HUES48 (cell line): ENCODE data around the gene ITPK1.
"Not testable (repeated sequence)": the region's sequence is repeated elsewhere in the genome, so short reads cannot be mapped to it uniquely, and the experiment has no call there.

Source experiments
- H3K27ac ChIP-seq: one replicate; pipeline ENCODE4 v1.7.0; 2013; ENCODE audit warnings: low read depth, low read length, inconsistent platforms
- H3K27me3 ChIP-seq: 2 replicates; pipeline ENCODE4 v1.6.1; 2013; ENCODE audit warnings: mild to moderate bottlenecking, low read length; ENCODE audit not compliant: control insufficient read depth, insufficient read depth
- H3K36me3 ChIP-seq: 2 replicates; pipeline ENCODE4 v1.6.1; 2013; ENCODE audit warnings: low read length; ENCODE audit not compliant: control insufficient read depth, insufficient read depth
- H3K4me1 ChIP-seq: 2 replicates; pipeline ENCODE4 v1.6.1; 2013; ENCODE audit warnings: mild to moderate bottlenecking, low read length; ENCODE audit not compliant: control insufficient read depth, insufficient read depth
- H3K4me3 ChIP-seq: 2 replicates; pipeline ENCODE4 v1.5.1; 2013; ENCODE audit warnings: mild to moderate bottlenecking, low read depth, low read length
- H3K9ac ChIP-seq: 2 replicates; pipeline ENCODE4 v1.6.1; 2013; ENCODE audit warnings: mild to moderate bottlenecking, low read depth, low read length, moderate library complexity
- H3K9me3 ChIP-seq: 2 replicates; pipeline ENCODE4 v1.6.1; 2013; ENCODE audit warnings: low read length; ENCODE audit not compliant: control insufficient read depth, insufficient read depth

The ITPK1 gene

GRCh38 chr14:93064411-93065271, 51.1 kb downstream of the ITPK1 start:
- Histone ChIP-seq H3K4me1 (peaks cover 6% of the 10 kb centered on the region; the same call in 1 of the 2 replicates), H3K27ac (no peak overlapping the region), H3K27me3 (no peaks in the 10 kb centered on the region), H3K4me3 (no peak overlapping the region), H3K9ac (no peak overlapping the region), H3K36me3 (peaks cover 5% of the 10 kb centered on the region; the same call in 1 of the 2 replicates), H3K9me3 (no peaks in the 10 kb centered on the region)

DNA sequence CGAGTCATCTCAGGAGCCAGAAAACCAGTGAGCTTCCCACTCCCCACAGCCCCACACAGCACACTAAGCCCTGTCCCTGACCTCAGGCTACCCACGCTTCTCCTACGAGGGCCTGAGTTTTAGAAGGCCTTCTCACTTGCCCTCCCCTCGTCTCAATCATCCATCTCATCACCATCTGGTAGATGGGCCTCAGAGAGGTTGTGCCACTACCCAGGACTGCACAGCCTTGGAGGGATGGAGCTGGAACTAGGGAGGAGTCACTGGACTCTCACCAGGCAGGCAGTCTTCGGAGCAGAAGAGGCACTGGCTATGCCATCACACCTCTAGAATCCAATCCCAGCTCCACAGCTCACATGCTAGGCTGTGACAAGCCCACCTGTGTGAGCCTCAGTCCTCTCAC, 52.3 kb downstream of the ITPK1 start:
- no peak overlapping the region for H3K27ac ChIP-seq

GRCh38 chr14:93062890-93063289, 52.8 kb downstream of the ITPK1 start:
- Histone ChIP-seq H3K27me3 (no peaks in the 10 kb centered on the region), H3K4me1 (peaks cover 6% of the 10 kb centered on the region; the same call in 1 of the 2 replicates), H3K36me3 (peaks cover 5% of the 10 kb centered on the region; the same call in 1 of the 2 replicates), H3K9ac (no peak overlapping the region), H3K9me3 (no peaks in the 10 kb centered on the region), H3K4me3 (no peak overlapping the region), H3K27ac (no peak overlapping the region)

More for the DNA sequence above, 52.3 kb downstream of the ITPK1 start:
- Histone ChIP-seq H3K9me3 (no peaks in the 10 kb centered on the region), H3K4me1 (peaks cover 6% of the 10 kb centered on the region; the same call in 1 of the 2 replicates), H3K9ac (no peak overlapping the region), H3K27me3 (no peaks in the 10 kb centered on the region), H3K36me3 (peaks cover 5% of the 10 kb centered on the region; the same call in 1 of the 2 replicates), H3K4me3 (no peak overlapping the region)

DNA sequence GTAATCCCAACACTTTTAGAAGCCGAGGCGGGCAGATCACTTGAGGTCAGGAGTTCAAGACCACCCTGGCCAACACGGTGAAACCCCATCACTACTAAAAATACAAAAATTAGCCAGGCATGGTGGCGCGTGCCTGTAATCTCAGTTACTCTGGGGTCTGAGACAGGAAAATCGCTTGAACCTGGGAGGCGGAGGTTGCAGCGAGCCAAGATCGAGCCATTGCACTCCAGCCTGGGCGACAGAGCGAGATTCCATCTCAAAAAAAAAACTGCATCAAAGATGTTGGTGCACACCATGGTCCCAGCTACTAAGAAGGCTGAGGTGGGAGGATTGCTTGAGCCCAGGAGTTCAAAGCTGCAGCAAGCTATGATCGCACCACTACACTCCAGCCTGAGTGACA, 53.7 kb downstream of the ITPK1 start:
- not testable (repeated sequence) for H3K36me3 ChIP-seq, H3K27me3 ChIP-seq, H3K27ac ChIP-seq, H3K4me1 ChIP-seq, H3K9me3 ChIP-seq, H3K4me3 ChIP-seq, H3K9ac ChIP-seq

- Histone ChIP-seq H3K36me3 (no peaks in the 10 kb centered on the region), H3K27me3 (no peaks in the 10 kb centered on the region)
Measured at GRCh38 chr14:93061380-93062012, 54.2 kb downstream of the ITPK1 start.

GRCh38 chr14:93060841-93061240, 54.9 kb downstream of the ITPK1 start:
- H3K9ac ChIP-seq: no peak overlapping the region
- no peak overlapping the region for H3K27ac ChIP-seq
- H3K36me3 ChIP-seq: no peaks in the 10 kb centered on the region
- peaks cover 6% of the 10 kb centered on the region; the same call in 1 of the 2 replicates for H3K4me1 ChIP-seq
- H3K4me3 ChIP-seq: no peak overlapping the region
- no peaks in the 10 kb centered on the region for H3K9me3 ChIP-seq
- H3K27me3 ChIP-seq: no peaks in the 10 kb centered on the region

More at GRCh38 chr14:93061380-93062012, 54.2 kb downstream of the ITPK1 start:
- Histone ChIP-seq H3K27ac (no peak overlapping the region), H3K4me3 (no peak overlapping the region), H3K4me1 (peaks cover 6% of the 10 kb centered on the region; the same call in 1 of the 2 replicates), H3K9me3 (no peaks in the 10 kb centered on the region), H3K9ac (no peak overlapping the region)

GRCh38 chr14:93059917-93060545, 55.7 kb downstream of the ITPK1 start:
- Histone ChIP-seq H3K27me3 (no peaks in the 10 kb centered on the region), H3K4me1 (peaks cover 6% of the 10 kb centered on the region; the same call in 1 of the 2 replicates), H3K4me3 (no peak overlapping the region), H3K9me3 (no peaks in the 10 kb centered on the region), H3K27ac (peak overlapping the region; percentile 73), H3K36me3 (peaks cover 1% of the 10 kb centered on the region; the same call in 1 of the 2 replicates), H3K9ac (no peak overlapping the region)

DNA sequence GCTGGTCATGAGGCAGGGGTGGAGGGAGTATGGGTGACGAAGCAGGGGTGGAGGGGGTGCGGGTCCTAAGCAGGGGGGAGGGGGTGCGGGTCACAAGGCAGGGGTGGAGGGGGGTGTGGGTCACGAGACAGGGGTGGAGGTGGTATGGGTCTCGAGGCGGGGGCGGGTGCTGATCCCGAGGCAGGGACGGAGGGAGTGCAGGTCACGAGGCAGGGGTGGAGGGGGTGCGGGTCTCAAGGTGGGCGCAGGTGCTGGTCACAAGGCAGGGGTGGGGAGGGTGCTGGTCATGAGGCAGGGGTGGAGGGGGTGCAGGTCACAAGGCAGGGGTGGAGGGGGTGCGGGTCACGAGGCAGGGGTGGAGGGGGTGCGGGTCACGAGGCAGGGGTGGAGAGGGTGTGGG, 56.5 kb downstream of the ITPK1 start:
- no peaks in the 10 kb centered on the region for H3K9me3 ChIP-seq
- no peak overlapping the region for H3K27ac ChIP-seq
- no peak overlapping the region for H3K4me3 ChIP-seq
- no peak overlapping the region for H3K9ac ChIP-seq
- H3K36me3 ChIP-seq: peaks cover 3% of the 10 kb centered on the region; the same call in 1 of the 2 replicates
- no peaks in the 10 kb centered on the region for H3K27me3 ChIP-seq
- H3K4me1 ChIP-seq: peaks cover 6% of the 10 kb centered on the region; the same call in 1 of the 2 replicates

GRCh38 chr14:93057586-93058280, 58.0 kb downstream of the ITPK1 start:
- Histone ChIP-seq H3K9ac (no peak overlapping the region), H3K9me3 (no peaks in the 10 kb centered on the region), H3K36me3 (peaks cover 3% of the 10 kb centered on the region; the same call in 1 of the 2 replicates), H3K4me3 (no peak overlapping the region), H3K27ac (no peak overlapping the region), H3K27me3 (no peaks in the 10 kb centered on the region), H3K4me1 (peaks cover 10% of the 10 kb centered on the region; the same call in 1 of the 2 replicates)

DNA sequence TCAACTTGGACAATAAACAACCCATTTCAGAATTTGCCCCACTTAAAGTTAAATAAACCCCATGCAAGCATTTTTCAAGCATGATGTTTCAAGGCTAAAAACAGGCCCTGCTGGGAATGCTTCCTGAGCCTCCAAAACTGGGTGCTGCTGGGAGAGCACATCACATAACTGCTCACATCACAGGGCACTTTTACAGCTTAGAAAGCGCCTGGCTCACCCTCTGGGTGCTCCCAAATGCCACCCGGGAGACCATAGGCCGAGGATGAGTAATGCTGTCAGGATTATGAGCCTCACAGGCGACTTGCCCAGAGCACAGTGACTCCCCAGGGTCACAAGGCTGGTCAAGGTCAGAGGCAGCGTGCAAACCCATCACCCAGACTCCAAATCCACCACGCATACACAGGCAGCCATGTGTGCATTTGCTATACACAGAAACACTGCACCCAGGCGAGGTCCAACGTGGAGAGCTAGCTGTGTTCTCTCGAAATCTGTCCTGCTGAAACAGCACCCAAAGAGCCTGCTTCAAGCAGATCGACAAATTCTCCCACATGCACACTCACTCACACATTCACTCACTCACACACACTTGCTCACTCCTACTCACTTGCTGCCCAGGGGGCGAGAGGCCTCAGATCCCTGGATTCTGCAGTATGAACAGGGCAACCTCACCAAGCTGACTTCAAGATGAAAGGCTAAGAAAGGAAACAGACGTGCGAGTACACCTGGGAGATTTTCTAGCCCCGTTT, 58.7 kb downstream of the ITPK1 start:
- Histone ChIP-seq H3K27ac (no peak overlapping the region), H3K4me3 (no peak overlapping the region), H3K27me3 (no peaks in the 10 kb centered on the region), H3K36me3 (peaks cover 3% of the 10 kb centered on the region; the same call in 1 of the 2 replicates), H3K9ac (no peak overlapping the region), H3K4me1 (peaks cover 17% of the 10 kb centered on the region), H3K9me3 (no peaks in the 10 kb centered on the region)
